Glutamatergic neuron (in vitro differentiated cells): Measurements from ENCODE around the gene SLC12A8. TPM values are rescaled to one million over a fixed set of nuclear protein-coding genes. Genes with fewer than 3 reads are reported as not detected.

ENCODE experiments used
- DNase-seq: peaks from one replicate; pipeline ENCODE4 v3.0.0; 2022
- H3K27ac Mint-ChIP-seq: one replicate; pipeline ENCODE4 v1.8.0; 2020; ENCODE audit warnings: mild to moderate bottlenecking, mixed read lengths, inconsistent platforms; ENCODE audit not compliant: unreplicated experiment
- H3K27me3 Mint-ChIP-seq: one replicate; pipeline ENCODE4 v1.8.0; 2020; ENCODE audit warnings: mild to moderate bottlenecking, moderate library complexity, mixed read lengths, inconsistent platforms; ENCODE audit not compliant: unreplicated experiment
- H3K36me3 Mint-ChIP-seq: one replicate; pipeline ENCODE4 v1.8.0; 2020; ENCODE audit warnings: mild to moderate bottlenecking, mixed read lengths, inconsistent platforms; ENCODE audit not compliant: unreplicated experiment
- H3K4me1 Mint-ChIP-seq: one replicate; pipeline ENCODE4 v1.8.0; 2020; ENCODE audit warnings: mild to moderate bottlenecking, low read depth, mixed read lengths, inconsistent platforms; ENCODE audit not compliant: unreplicated experiment
- H3K4me3 Mint-ChIP-seq: one replicate; pipeline ENCODE4 v1.8.0; 2020; ENCODE audit warnings: mild to moderate bottlenecking, mixed read lengths, inconsistent platforms; ENCODE audit not compliant: unreplicated experiment
- H3K9me3 Mint-ChIP-seq: one replicate; pipeline ENCODE4 v1.8.0; 2020; ENCODE audit warnings: mild to moderate bottlenecking, moderate library complexity, mixed read lengths, inconsistent platforms; ENCODE audit not compliant: unreplicated experiment
- CTCF ChIP-seq: fragments of 200-600 bp; sonication (generic); IDR thresholded peaks from one replicate; pipeline ENCODE4 v1.5.0; 2021; ENCODE audit not compliant: partially characterized antibody, unreplicated experiment
- total RNA-seq: library from RNA; stranded (reverse); fragmentation: NEBNext Ultra II Directional; extraction: Animal tissue kit (Norgen Biotek cat#: 25700); gene quantifications from one replicate; pipeline ENCODE4 v1.2.1, GENCODE V29; 2021; ENCODE audit not compliant: unreplicated experiment

SLC12A8 gene
- total RNA-seq, 1 donor from 2014 or later: 2.4 TPM

GRCh38 chr3:125140818-125141595, 71.5 kb downstream of the SLC12A8 start:
- no peak for TF ChIP-seq CTCF
- DNase-seq: no peak
- Mint-ChIP-seq H3K9me3 (peaks cover 1% of the 10 kb centered on the region), H3K36me3 (no peaks in the 10 kb centered on the region), H3K4me1 (peaks cover 30% of the 10 kb centered on the region), H3K27ac (peak overlapping the region; percentile 22), H3K4me3 (no peak overlapping the region), H3K27me3 (peaks cover 6% of the 10 kb centered on the region)

GRCh38 chr3:125140011-125140817, 72.3 kb downstream of the SLC12A8 start:
- Mint-ChIP-seq H3K4me1 (peaks cover 30% of the 10 kb centered on the region), H3K4me3 (no peak overlapping the region), H3K27me3 (peaks cover 6% of the 10 kb centered on the region), H3K36me3 (no peaks in the 10 kb centered on the region), H3K9me3 (peaks cover 1% of the 10 kb centered on the region), H3K27ac (no peak overlapping the region)
- TF ChIP-seq CTCF: no peak
- no peak for DNase-seq

DNA sequence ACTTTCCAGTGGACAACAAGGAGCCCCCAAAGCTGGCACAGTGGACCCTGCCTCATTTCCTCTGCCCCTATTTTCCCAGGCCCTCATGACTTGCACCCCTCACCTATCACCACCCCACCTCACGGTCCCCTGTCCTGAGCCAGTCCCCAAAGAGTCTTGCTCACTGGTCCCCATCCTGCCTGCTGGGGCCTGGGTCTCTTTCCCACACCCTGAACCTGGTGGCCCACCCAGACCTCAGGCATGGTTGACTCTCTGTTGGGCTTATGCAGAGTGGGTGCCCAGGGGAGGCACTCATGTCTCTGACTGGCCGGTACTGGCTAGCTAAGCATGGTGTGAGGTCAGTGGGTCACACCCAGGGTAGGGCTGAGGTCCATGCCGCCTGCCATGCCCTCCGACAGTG, 73.2 kb downstream of the SLC12A8 start:
- no peak overlapping the region for H3K4me3 Mint-ChIP-seq
- DNase-seq: no peak
- H3K9me3 Mint-ChIP-seq: peaks cover 1% of the 10 kb centered on the region
- H3K4me1 Mint-ChIP-seq: peaks cover 30% of the 10 kb centered on the region
- peaks cover 6% of the 10 kb centered on the region for H3K27me3 Mint-ChIP-seq
- H3K36me3 Mint-ChIP-seq: no peaks in the 10 kb centered on the region
- H3K27ac Mint-ChIP-seq: no peak overlapping the region
- no peak for TF ChIP-seq CTCF

DNA sequence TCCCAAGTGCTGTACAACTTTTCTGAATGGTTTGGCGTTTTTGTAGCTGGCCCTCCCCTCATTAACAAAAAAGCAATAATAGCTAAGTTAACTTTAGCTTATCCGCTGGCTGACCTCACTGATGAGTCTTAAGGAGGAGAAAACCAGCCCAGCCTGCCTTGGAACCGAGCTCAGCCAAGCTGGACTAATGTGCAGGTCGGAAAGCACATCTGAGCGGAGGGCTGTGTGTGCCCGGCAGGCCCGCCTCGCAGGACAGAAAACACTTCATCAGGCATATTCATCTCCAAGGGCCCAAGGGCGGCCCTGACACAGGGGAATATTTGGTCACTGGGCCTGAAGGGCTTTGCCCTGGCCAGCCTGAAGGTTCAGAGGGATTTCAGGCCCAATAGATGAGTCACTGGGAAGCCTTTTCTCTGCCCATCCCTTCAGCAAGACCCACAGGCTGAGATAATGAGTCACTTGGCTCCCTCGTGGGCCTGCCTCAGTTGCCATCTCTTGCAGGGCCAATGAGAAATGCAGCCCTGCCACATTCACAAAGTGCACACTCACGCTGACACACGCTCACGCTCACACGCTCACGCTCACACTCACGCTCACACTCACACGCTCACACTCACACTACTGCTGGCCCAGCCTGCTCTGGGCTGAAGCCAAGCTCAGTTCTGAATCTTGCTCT, 75.1 kb downstream of the SLC12A8 start:
- no peak overlapping the region for H3K4me3 Mint-ChIP-seq
- DNase-seq: no peak
- no peaks in the 10 kb centered on the region for H3K36me3 Mint-ChIP-seq
- peaks cover 6% of the 10 kb centered on the region for H3K27me3 Mint-ChIP-seq
- TF ChIP-seq CTCF: no peak
- H3K9me3 Mint-ChIP-seq: peaks cover 1% of the 10 kb centered on the region
- peaks cover 16% of the 10 kb centered on the region for H3K4me1 Mint-ChIP-seq
- H3K27ac Mint-ChIP-seq: no peak overlapping the region
